Left lung (tissue), 10 donors: Measurements from ENCODE around the gene CDK5. TPM values are rescaled to one million over a fixed set of nuclear protein-coding genes. Genes with fewer than 3 reads are reported as not detected.
A peak's percentile ranks its signal among the peaks of the same experiment; 100 is the strongest.

Experiments used
- ATAC-seq: fragments of 200-7000 bp; cut with Tn5 transposase; one replicate; pipeline ENCODE4 v1.9.1; 2020; ENCODE audit warnings: moderate library complexity
- DNase-seq, 4 donors: peaks; one replicate each; pipeline ENCODE4 v3.0.0-alpha.2; 2013 to 2020
- H3K27ac ChIP-seq, 2 donors: fragments of 200-600 bp; sonication (generic) in 1 of 2; one replicate each; pipeline versions ENCODE4 v1.5.0 to v1.8.0; 2020 to 2021
- H3K27me3 ChIP-seq, 2 donors: fragments of 200-600 bp; sonication (generic) in 1 of 2; one replicate each; pipeline versions ENCODE4 v1.5.0 to v1.8.0; 2020 to 2021
- H3K36me3 ChIP-seq, 2 donors: fragments of 200-600 bp; sonication (generic) in 1 of 2; one replicate each; pipeline versions ENCODE4 v1.5.0 to v1.8.0; 2020 to 2021
- H3K4me1 ChIP-seq, 2 donors: fragments of 200-600 bp; one replicate each; pipeline ENCODE4 v1.8.0; 2021
- H3K4me3 ChIP-seq, 2 donors: fragments of 200-600 bp; sonication (generic) in 1 of 2; one replicate each; pipeline versions ENCODE4 v1.5.0 to v1.8.0; 2020 to 2021; ENCODE audit warnings: mild to moderate bottlenecking in 1 of 2
- H3K9me3 ChIP-seq, 2 donors: fragments of 200-600 bp; sonication (generic) in 1 of 2; one replicate each; pipeline versions ENCODE4 v1.5.0 to v1.8.0; 2020 to 2021
- CTCF ChIP-seq, 2 donors: fragments of 200-600 bp; sonication (generic) in 1 of 2; IDR thresholded peaks; one replicate each; pipeline versions ENCODE4 v1.5.0 to v1.8.0; 2021; ENCODE audit warnings: antibody characterized with exemption in 2 of 2
- intact Hi-C, 2 donors: fragments of 100-400 bp; cut with DNase I; formaldehyde crosslinking; loops; one replicate each; pipeline versions ENCODE4 v1.11.2 to v1.14.2; 2022
- polyA plus RNA-seq, 6 donors: library from polyadenylated mRNA; unstranded; fragments of 120-200 nt; gene quantifications; one replicate each; pipeline ENCODE4 v1.2.1, GENCODE V29; 2013; ENCODE audit not compliant: insufficient read length in 6 of 6
- total RNA-seq, 2 donors: library from RNA; stranded (reverse); fragmentation: NEBNext Ultra II Directional; extraction: Animal tissue kit (Norgen Biotek cat#: 25700); gene quantifications; one replicate each; pipeline ENCODE4 v1.2.1, GENCODE V29; 2021
- donor health status: DM: no; HTN: yes; CAD: no.
- donor health status: DM: no; HTN: no; CAD: no.

Gene CDK5
- total and polyA plus RNA-seq, 8 donors: 13.8 to 17.1 (median 14.7) TPM

GRCh38 chr7:151039850-151040548 is 17.7 kb downstream of the CDK5 start:
- no peak for DNase-seq
- Histone ChIP-seq H3K36me3 (peaks cover 0 to 55% of the 10 kb centered on the region in 2 donors), H3K4me1 (peaks cover 12 to 22% of the 10 kb centered on the region in 2 donors), H3K9me3 (no peaks in the 10 kb centered on the region), H3K27me3 (no peaks in the 10 kb centered on the region), H3K27ac (peak overlapping the region in 1 of 2 donors; percentile 55), H3K4me3 (no peak overlapping the region)
- intact Hi-C loops: no loop called here
- TF ChIP-seq CTCF (IDR thresholded peaks at IDR 0.05): no peak
- ATAC-seq: peak; percentile 8

- Histone ChIP-seq H3K9me3 (no peaks in the 10 kb centered on the region), H3K36me3 (peaks cover 0 to 55% of the 10 kb centered on the region in 2 donors), H3K4me1 (peaks cover 12 to 22% of the 10 kb centered on the region in 2 donors), H3K4me3 (no peak overlapping the region), H3K27ac (peak overlapping the region; percentile 55 to 71), H3K27me3 (no peaks in the 10 kb centered on the region)
- TF ChIP-seq CTCF (IDR thresholded peaks at IDR 0.05): no peak
- intact Hi-C loops: no loop called here
- peak; percentile 86 for ATAC-seq
- DNase-seq: peak in 3 of 4 donors; percentile 19 to 94 (median 85)
Observed at GRCh38 chr7:151038951-151039849, 18.5 kb downstream of the CDK5 start.

- intact Hi-C loops: no loop called here
Observed at GRCh38 chr7:151035902-151036301, 21.8 kb downstream of the CDK5 start.

GRCh38 chr7:151035026-151035717 is 22.5 kb downstream of the CDK5 start:
- no peak for TF ChIP-seq CTCF (IDR thresholded peaks at IDR 0.05)
- Histone ChIP-seq H3K27ac (no peak overlapping the region), H3K4me1 (peaks cover 12 to 20% of the 10 kb centered on the region in 2 donors), H3K27me3 (no peaks in the 10 kb centered on the region), H3K9me3 (no peaks in the 10 kb centered on the region), H3K36me3 (peaks cover 0 to 48% of the 10 kb centered on the region in 2 donors), H3K4me3 (no peak overlapping the region)
- DNase-seq (no peak), ATAC-seq (no peak)
- intact Hi-C loops: no loop called here

More at GRCh38 chr7:151035902-151036301, 21.8 kb downstream of the CDK5 start:
- peaks cover 12 to 22% of the 10 kb centered on the region in 2 donors for H3K4me1 ChIP-seq
- TF ChIP-seq CTCF (IDR thresholded peaks at IDR 0.05): no peak
- DNase-seq (no peak), ATAC-seq (no peak)
- H3K36me3 ChIP-seq: peaks cover 0 to 48% of the 10 kb centered on the region in 2 donors
- no peak overlapping the region for H3K27ac ChIP-seq
- no peak overlapping the region for H3K4me3 ChIP-seq
- no peaks in the 10 kb centered on the region for H3K27me3 ChIP-seq
- H3K9me3 ChIP-seq: no peaks in the 10 kb centered on the region
